Measurements from ENCODE around the gene GPS2.
"Not testable (repeated sequence)": the region's sequence is repeated elsewhere in the genome, so short reads cannot be mapped to it uniquely, and the experiment has no call there.

The GPS2 gene

DNA sequence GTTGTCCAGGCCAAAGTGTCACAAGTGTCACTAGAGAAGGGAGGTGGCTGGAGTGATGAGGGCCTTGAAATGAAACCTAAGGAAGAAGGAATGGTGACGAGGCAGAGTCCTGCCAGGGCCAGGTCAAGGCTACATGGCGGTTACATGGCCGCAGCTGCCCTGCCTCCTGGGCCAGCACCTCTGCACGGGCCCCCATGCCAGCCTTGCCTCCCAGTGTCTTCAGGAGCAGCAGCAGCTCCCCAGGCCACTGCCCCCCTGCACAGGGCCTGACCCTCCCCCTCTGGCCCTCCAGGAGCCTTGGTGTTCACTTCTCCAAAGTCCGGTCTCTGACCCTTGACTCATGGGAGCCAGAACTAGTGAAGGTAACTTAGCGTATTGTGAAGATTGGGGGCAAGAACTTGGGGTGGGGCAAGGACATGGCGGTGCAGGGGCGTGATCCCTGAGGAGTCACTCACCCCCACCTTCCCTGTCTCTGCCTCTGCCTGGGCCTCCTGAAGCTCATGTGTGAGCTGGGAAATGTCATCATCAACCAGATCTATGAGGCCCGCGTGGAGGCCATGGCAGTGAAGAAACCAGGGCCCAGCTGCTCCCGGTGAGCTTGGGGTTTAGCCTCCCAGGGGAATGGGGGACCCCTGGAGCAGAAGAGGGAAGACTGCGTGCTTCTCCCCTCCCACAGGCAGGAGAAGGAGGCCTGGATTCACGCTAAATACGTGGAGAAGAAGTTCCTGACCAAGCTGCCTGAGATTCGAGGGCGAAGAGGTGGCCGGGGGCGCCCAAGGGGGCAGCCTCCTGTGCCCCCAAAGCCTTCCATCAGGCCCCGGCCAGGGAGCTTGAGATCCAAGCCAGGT, 32.7 kb upstream of the GPS2 start:
- no peak overlapping the region for H3K4me3 ChIP-seq (ENCODE audit: low read depth, low read length)
- TF ChIP-seq, protein P1, sequence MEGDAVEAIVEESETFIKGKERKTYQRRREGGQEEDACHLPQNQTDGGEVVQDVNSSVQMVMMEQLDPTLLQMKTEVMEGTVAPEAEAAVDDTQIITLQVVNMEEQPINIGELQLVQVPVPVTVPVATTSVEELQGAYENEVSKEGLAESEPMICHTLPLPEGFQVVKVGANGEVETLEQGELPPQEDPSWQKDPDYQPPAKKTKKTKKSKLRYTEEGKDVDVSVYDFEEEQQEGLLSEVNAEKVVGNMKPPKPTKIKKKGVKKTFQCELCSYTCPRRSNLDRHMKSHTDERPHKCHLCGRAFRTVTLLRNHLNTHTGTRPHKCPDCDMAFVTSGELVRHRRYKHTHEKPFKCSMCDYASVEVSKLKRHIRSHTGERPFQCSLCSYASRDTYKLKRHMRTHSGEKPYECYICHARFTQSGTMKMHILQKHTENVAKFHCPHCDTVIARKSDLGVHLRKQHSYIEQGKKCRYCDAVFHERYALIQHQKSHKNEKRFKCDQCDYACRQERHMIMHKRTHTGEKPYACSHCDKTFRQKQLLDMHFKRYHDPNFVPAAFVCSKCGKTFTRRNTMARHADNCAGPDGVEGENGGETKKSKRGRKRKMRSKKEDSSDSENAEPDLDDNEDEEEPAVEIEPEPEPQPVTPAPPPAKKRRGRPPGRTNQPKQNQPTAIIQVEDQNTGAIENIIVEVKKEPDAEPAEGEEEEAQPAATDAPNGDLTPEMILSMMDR (IDR thresholded peaks at IDR 0.05; ENCODE audit: low read depth, low read length) = no peak

DNA sequence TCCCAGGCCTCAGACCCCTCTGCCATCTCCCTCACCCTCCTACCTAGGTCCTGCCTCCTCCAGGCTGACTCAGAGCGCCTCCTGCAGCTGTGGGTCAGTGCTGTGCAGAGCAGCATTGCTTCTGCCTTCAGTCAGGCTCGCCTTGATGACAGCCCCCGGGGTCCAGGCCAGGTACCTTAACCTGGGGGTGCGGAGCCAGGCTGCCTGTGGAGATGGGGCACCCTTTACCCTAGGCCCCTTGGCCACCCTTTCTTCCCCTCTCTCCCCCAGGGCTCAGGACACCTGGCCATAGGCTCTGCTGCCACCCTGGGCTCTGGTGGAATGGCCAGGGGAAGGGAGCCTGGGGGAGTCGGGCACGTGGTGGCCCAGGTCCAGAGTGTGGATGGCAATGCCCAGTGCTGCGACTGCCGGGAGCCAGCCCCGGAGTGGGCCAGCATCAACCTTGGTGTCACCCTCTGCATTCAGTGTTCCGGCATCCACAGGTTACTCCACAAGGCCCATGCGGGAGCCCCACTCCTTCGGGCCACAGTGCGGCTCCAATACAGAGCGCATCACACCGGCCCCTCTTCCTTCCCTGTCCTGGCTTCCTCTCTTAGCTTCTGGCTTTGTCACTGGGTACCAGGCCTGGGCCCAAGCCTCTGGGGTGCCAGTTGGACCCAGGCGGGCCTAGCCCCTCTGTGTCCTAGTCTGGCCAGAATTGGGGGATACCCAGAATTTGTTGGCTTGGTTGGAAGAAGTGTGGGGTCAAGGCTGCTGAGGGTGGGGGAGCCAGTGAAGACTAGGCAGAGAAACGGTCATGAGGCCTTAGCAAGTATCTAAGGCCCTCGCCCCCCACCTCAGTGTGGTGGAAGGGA, 31.8 kb upstream of the GPS2 start:
- no peak overlapping the region for H3K4me3 ChIP-seq (ENCODE audit: low read depth, low read length)
- TF ChIP-seq, protein P1 (IDR thresholded peaks at IDR 0.05; ENCODE audit: low read depth, low read length) = no peak

DNA sequence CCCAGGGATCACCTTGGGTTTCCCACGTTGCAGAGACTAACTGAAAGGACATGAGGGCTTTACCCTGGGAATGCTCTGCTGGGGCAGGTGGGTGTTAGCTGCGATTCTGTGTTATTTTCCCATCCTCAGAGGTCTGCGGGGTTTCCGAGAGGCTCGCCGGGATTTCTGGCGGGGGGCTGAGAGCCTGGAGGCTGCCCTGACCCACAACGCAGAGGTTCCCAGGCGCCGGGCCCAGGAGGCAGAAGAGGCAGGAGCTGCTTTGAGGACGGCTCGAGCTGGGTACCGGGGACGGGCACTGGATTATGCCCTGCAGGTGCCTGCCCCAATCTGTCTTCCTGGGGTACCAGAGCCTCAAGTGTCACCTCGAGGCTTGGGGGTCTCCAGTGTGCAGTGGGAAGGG, 28.1 kb upstream of the GPS2 start:
- no peak overlapping the region for H3K4me3 ChIP-seq (ENCODE audit: low read depth, low read length)
- TF ChIP-seq, protein P1 (IDR thresholded peaks at IDR 0.05; ENCODE audit: low read depth, low read length) = no peak

DNA sequence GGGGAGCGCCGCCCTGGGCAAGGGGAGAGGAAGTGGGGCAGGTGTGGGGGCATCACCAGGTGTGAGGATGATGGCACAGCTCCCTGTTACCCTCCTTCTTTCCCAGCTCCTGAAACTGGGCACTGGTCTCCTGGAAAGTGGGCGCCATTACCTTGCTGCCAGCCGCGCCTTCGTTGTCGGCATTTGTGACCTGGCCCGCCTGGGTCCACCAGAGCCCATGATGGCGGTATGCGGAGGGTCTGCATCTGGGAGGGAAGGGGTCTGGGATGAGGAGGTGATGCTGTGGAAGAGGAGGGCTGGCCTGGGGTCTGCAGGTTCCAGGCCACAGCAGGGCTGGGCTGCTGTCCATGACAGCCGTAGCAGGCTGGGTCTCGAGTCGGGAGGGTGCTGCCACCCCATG, 26.7 kb upstream of the GPS2 start:
- TF ChIP-seq, protein P1 (IDR thresholded peaks at IDR 0.05; ENCODE audit: low read depth, low read length) = no peak
- H3K4me3 ChIP-seq (ENCODE audit: low read depth, low read length) = no peak overlapping the region

DNA sequence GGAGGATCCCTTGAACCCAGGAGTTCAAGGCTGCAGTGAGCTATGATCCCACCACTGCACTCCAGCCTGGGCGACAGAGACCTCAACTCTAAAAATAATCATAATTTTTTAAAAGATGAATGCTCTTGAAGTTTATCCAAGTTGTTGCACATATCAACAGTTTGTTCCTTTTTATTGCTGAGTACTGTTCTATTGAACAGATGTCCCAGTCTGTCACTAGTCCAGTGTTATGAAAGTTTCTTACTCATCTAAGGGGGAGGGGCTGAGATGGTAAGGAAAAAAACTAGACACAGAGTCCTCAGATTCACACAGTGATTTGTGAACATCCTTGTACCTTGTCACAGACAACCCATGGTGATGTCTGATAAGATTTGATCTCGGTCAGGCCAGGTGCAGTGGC, 25.0 kb upstream of the GPS2 start:
- no peak overlapping the region for H3K4me3 ChIP-seq (ENCODE audit: low read depth, low read length)
- TF ChIP-seq, protein P1 (IDR thresholded peaks at IDR 0.05; ENCODE audit: low read depth, low read length) = no peak

DNA sequence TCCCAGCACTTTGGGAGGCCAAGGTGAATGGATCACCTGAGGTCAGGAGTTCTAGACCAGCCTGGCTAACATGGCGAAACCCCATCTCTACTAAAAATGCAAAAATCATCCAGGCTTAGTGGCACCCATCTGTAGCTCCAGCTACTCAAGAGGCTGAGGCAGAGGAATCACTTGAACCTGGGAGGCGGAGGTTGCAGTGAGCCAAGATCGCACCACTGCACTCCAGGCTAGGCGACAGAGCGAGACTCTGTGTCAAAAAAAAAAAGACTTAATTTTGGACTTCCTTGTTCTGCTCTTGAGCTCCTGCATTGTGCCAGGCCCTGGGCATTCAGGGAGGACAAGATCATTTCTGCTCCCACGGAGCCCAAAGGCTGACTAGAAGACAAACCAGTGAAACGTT, 22.4 kb upstream of the GPS2 start:
- H3K4me3 ChIP-seq (ENCODE audit: low read depth, low read length) = not testable (repeated sequence)

DNA sequence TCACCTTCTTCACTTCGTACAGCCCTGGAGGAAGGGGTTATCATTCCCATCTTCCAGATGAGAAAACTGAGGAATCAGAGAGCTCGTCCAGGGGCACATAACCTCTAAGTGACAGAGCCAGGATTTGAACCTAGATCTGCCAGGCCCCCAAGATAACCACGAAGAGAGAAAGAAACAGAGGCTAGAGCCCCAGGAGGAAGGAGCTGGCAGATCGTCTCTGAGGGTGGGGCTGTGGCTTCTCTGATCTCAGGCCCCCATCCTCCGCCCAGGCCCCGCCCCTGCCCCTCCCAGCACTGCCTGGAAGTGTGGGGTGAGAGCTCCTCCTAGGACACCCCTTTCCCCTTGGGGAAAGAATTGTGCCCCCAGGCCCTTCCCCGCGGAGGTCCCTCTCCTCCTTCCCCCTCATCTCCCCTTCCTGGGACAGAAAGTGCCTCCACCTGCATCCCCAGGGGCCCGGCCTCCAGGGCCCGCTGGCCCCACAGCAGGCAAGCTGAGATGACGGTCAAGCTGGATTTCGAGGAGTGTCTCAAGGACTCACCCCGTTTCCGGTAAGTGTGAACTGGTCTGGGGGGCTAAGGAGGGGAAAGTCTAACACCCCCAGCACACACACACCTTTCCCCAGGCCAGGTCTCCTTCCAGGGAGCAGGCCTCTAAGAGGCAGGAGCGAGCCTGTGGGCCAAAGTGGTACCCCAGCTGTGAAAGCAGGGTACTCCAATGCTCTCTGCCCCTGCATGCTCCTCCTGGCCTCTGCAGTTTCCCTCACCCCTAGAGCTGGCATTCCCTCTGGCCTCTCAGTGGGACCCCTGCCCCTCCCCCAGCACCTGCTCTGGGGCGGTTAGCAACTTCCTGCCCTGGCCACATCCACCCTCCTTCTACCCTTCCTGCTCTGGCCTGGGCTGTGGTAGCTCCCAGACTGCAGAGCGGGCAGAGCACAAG, 21.3 kb upstream of the GPS2 start, which contains the start of gene ACAP1:
TSS of gene ACAP1 (plus strand) at position 290 of the 936 bp plus-strand sequence. CDS start at position 496, 206 bp downstream.
- TF ChIP-seq, protein P1 (IDR thresholded peaks at IDR 0.05; ENCODE audit: low read depth, low read length) = no peak
- H3K4me3 ChIP-seq (ENCODE audit: low read depth, low read length) = no peak within 1 kb of the TSS

DNA sequence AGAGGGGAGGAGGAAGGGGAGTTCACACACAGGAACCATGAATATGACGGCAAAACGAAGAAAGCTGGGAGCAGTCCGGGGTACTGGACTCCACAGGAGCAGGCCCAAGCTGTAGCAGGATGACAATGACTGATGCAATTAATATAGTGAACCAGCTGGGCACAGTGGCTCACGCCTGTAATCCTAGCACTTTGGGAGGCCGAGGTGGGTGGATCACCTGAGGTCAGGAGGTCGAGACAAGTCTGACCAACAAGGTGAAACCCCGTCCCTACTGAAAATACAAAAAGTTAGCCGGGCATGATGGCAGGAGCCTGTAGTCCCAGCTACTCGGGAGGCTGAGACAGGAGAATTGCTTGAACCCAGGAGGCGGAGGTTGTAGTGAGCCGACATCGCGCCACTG, 20.6 kb upstream of the GPS2 start:
- H3K4me3 ChIP-seq (ENCODE audit: low read depth, low read length) = not testable (repeated sequence)
